Measurements from ENCODE around the gene INPP4B.

GRCh38 chr4:142043509-142043908 lies 802.6 kb downstream of the INPP4B start:
- TF ChIP-seq CTCF (IDR thresholded peaks at IDR 0.05), result no peak
- no peak for TF ChIP-seq ZFX (IDR thresholded peaks at IDR 0.05; ENCODE audit: borderline replicate concordance)

Measured in 22Rv1 (cell line).